Gastrocnemius medialis (tissue), 4 donors: ENCODE data around the gene KLHL6. TPM values are rescaled to one million over a fixed set of nuclear protein-coding genes. Genes with fewer than 3 reads are reported as not detected.
"Not testable (repeated sequence)": the region's sequence is repeated elsewhere in the genome, so short reads cannot be mapped to it uniquely, and the experiment has no call there.

Experiments used
- ATAC-seq, 2 donors: fragments of 150-250 bp; one replicate each; pipeline ENCODE4 v1.9.1; 2016
- DNase-seq, 2 donors: peaks; one replicate each; pipeline ENCODE4 v3.0.0-alpha.2; 2019
- H3K27ac ChIP-seq, 4 donors: fragments of 200-600 bp; sonication (generic); 1 replicate in 1 of 4; 2 replicates in 3 of 4; pipeline ENCODE4 v1.5.1; 2016 to 2018; ENCODE audit warnings: mild to moderate bottlenecking in 2 of 4, moderate library complexity in 1 of 4
- H3K27me3 ChIP-seq, 3 donors: fragments of 200-600 bp; sonication (generic) in 2 of 3; 1 replicate in 1 of 3; 2 replicates in 2 of 3; pipeline versions ENCODE4 v1.5.1 to v1.6.0; 2016 to 2019; ENCODE audit warnings: mild to moderate bottlenecking in 1 of 3, moderate library complexity in 1 of 3
- H3K36me3 ChIP-seq, 2 donors: fragments of 200-600 bp; sonication (generic) in 1 of 2; one replicate each; pipeline ENCODE4 v1.5.1; 2017 to 2018
- H3K4me1 ChIP-seq, 2 donors: fragments of 200-600 bp; sonication (generic) in 1 of 2; one replicate each; pipeline ENCODE4 v1.5.1; 2016 to 2017; ENCODE audit warnings: mild to moderate bottlenecking in 2 of 2
- H3K4me3 ChIP-seq, 4 donors: fragments of 200-600 bp; sonication (generic) in 3 of 4; 1 replicate in 1 of 4; 2 replicates in 3 of 4; pipeline ENCODE4 v1.5.1; 2016 to 2019; ENCODE audit warnings: mild to moderate bottlenecking in 2 of 4
- H3K9me3 ChIP-seq, 3 donors: fragments of 200-600 bp; sonication (generic) in 2 of 3; 1 replicate in 1 of 3; 2 replicates in 2 of 3; pipeline ENCODE4 v1.5.1; 2016 to 2019
- POLR2A ChIP-seq, 2 donors: fragments of 450-650 bp; IDR thresholded peaks; one replicate each; pipeline ENCODE4 v1.6.1; 2017; ENCODE audit warnings: antibody characterized with exemption in 2 of 2, mild to moderate bottlenecking in 2 of 2, moderate library complexity in 2 of 2
- in situ Hi-C, 4 donors: fragments of 200-750 bp; cut with MboI; loops; one replicate each; pipeline versions ENCODE4 v1.15.0 to v1.8.0; 2017; ENCODE audit warnings: low sequenced_read_pairs in 4 of 4
- intact Hi-C: fragments of 100-400 bp; cut with DNase I; formaldehyde crosslinking; loops from one replicate; pipeline ENCODE4 v1.15.1; 2023; ENCODE audit warnings: low total_unique reads
- total RNA-seq, 4 donors: library from RNA; depleted of rRNA; stranded (reverse); fragments of >200 nt; gene quantifications; one replicate each; pipeline versions ENCODE4 v1.1.0 to v1.2.3, GENCODE V29; 2016
- TF ChIP-seq, protein P1 (sequence below), 5 experiments: fragments of 450-650 bp in 3 of 5; fragments of 200-600 bp in 2 of 5; sonication (generic) in 2 of 5; IDR thresholded peaks in 4 of 5; conservative IDR thresholded peaks in 1 of 5; 1 replicate in 4 of 5; 2 replicates in 1 of 5; pipeline ENCODE4 v1.5.1; 2016 to 2019; ENCODE audit warnings: antibody characterized with exemption in 5 of 5, mild to moderate bottlenecking in 3 of 5, moderate library complexity in 3 of 5

The KLHL6 gene
- total RNA-seq, 4 donors from 2014 or later, result 0.15 to 0.31 (median 0.30) TPM

GRCh38 chr3:183514021-183514420, 41.5 kb downstream of the KLHL6 start:
- Histone ChIP-seq H3K27ac (no peak overlapping the region), H3K4me3 (no peak overlapping the region), H3K4me1 (peaks cover 25 to 28% of the 10 kb centered on the region in 2 donors), H3K27me3 (no peaks in the 10 kb centered on the region), H3K9me3 (no peaks in the 10 kb centered on the region), H3K36me3 (no peaks in the 10 kb centered on the region)
- ATAC-seq (no peak), DNase-seq (no peak)
- no peak for TF ChIP-seq POLR2A (IDR thresholded peaks at IDR 0.05)
- TF ChIP-seq, protein P1, sequence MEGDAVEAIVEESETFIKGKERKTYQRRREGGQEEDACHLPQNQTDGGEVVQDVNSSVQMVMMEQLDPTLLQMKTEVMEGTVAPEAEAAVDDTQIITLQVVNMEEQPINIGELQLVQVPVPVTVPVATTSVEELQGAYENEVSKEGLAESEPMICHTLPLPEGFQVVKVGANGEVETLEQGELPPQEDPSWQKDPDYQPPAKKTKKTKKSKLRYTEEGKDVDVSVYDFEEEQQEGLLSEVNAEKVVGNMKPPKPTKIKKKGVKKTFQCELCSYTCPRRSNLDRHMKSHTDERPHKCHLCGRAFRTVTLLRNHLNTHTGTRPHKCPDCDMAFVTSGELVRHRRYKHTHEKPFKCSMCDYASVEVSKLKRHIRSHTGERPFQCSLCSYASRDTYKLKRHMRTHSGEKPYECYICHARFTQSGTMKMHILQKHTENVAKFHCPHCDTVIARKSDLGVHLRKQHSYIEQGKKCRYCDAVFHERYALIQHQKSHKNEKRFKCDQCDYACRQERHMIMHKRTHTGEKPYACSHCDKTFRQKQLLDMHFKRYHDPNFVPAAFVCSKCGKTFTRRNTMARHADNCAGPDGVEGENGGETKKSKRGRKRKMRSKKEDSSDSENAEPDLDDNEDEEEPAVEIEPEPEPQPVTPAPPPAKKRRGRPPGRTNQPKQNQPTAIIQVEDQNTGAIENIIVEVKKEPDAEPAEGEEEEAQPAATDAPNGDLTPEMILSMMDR (IDR thresholded peaks at IDR 0.05 in 4 of 5, conservative IDR thresholded peaks at IDR 0.05 in 1 of 5), result no peak
- in situ Hi-C loops, result no loop called here
- intact Hi-C loops, result no loop called here

GRCh38 chr3:183513046-183513706, 42.3 kb downstream of the KLHL6 start:
- H3K27ac ChIP-seq, result no peak overlapping the region
- in situ Hi-C loops (no loop called here), intact Hi-C loops (no loop called here)
- no peaks in the 10 kb centered on the region for H3K27me3 ChIP-seq
- no peak for ATAC-seq
- peaks cover 25 to 28% of the 10 kb centered on the region in 2 donors for H3K4me1 ChIP-seq
- H3K36me3 ChIP-seq, result no peaks in the 10 kb centered on the region
- no peaks in the 10 kb centered on the region for H3K9me3 ChIP-seq
- no peak for TF ChIP-seq POLR2A (IDR thresholded peaks at IDR 0.05)
- TF ChIP-seq, protein P1 (IDR thresholded peaks at IDR 0.05 in 4 of 5, conservative IDR thresholded peaks at IDR 0.05 in 1 of 5), result no peak
- no peak for DNase-seq
- H3K4me3 ChIP-seq, result no peak overlapping the region

DNA sequence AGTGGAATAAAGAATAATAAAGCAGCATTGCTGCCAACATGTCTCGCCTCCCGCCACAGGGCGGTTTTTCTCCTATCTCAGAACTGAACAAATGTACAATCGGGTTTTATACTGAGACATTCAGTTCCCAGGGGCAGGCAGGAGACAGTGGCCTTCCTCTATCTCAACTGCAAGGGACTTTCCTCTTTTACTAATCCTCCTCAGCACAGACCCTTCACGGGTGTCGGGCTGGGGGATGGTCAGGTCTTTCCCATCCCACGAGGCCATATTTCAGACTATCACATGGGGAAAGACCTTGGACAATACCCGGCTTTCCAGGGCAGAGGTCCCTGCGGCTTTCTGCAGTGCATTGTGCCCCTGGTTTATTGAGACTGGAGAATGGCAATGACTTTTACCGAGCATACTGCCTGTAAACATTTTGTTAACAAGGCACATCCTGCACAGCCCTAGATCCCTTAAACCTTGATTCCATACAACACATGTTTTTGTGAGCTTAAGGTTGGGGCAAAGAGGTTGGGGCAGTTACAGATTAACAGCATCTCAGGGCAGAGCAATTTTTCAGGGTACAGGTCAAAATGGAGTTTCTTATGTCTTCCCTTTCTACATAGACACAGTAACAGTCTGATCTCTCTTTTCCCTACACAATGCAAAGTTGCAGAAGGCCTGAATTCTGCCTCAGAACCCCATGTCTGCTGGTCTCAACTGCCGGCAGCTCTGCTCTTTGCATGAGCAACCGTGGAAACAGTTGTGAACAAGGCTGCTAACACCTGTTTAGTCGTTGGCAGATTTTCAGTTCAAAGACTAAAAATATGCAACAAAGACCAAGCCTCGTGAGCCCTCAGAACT, 44.0 kb downstream of the KLHL6 start:
- Histone ChIP-seq H3K4me1 (peaks cover 25 to 28% of the 10 kb centered on the region in 2 donors), H3K27ac (peak overlapping the region in 3 of 4 donors; percentile 39 to 71 (median 55))
- H3K9me3 ChIP-seq, H3K4me3 ChIP-seq, intact Hi-C loops, in situ Hi-C loops, H3K27me3 ChIP-seq, H3K36me3 ChIP-seq: not testable (repeated sequence)
- ATAC-seq (peak; percentile 92 to 95), DNase-seq (peak in 1 of 2 donors; percentile 27)

GRCh38 chr3:183508821-183509220, 46.7 kb downstream of the KLHL6 start:
- in situ Hi-C loops (loop anchor here in 2 of 4 donors (10.0 kb wide), 1 partner anchor 256 kb away; no protein-coding TSS in a partner anchor), intact Hi-C loops (no loop called here)
- no peak for ATAC-seq
- no peak overlapping the region for H3K27ac ChIP-seq
- H3K9me3 ChIP-seq, result no peaks in the 10 kb centered on the region
- no peak for DNase-seq
- H3K36me3 ChIP-seq, result no peaks in the 10 kb centered on the region
- H3K27me3 ChIP-seq, result no peaks in the 10 kb centered on the region
- H3K4me1 ChIP-seq, result peaks cover 25 to 28% of the 10 kb centered on the region in 2 donors
- no peak for TF ChIP-seq POLR2A (IDR thresholded peaks at IDR 0.05)
- TF ChIP-seq, protein P1 (IDR thresholded peaks at IDR 0.05 in 4 of 5, conservative IDR thresholded peaks at IDR 0.05 in 1 of 5), result no peak
- H3K4me3 ChIP-seq, result no peak overlapping the region

DNA sequence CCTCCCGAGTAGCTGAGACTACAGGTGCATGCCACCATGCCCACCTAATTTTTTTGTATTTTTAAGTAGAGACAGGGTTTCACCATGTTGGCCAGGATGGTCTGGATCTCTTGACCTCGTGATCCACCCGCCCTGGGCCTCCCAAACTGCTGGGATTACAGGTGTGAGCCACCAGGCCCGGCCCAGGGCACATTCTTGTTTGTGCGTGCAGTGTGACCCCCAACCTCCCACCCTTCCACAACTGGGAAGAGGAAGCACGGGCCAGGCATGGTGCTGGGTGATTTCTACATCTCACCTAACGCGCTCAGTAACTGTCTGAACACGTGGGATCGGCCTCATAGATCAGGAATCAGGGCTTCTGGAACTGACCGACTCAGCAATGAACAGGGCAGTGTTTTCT, 48.0 kb downstream of the KLHL6 start:
- intact Hi-C loops, result no loop called here
- in situ Hi-C loops, result loop anchor here in 2 of 4 donors (10.0 kb wide), 1 partner anchor 257 kb away; no protein-coding TSS in a partner anchor
- no peak for TF ChIP-seq POLR2A (IDR thresholded peaks at IDR 0.05)
- TF ChIP-seq, protein P1 (IDR thresholded peaks at IDR 0.05 in 4 of 5, conservative IDR thresholded peaks at IDR 0.05 in 1 of 5), result no peak
- peaks cover 19 to 27% of the 10 kb centered on the region in 2 donors for H3K4me1 ChIP-seq
- DNase-seq (no peak), ATAC-seq (no peak)
- no peak overlapping the region for H3K4me3 ChIP-seq
- H3K9me3 ChIP-seq, result no peaks in the 10 kb centered on the region
- H3K27ac ChIP-seq, result no peak overlapping the region
- no peaks in the 10 kb centered on the region for H3K27me3 ChIP-seq
- no peaks in the 10 kb centered on the region for H3K36me3 ChIP-seq
